ENCODE results near the gene CDKN2C. TPM values are rescaled to one million over a fixed set of nuclear protein-coding genes. Genes with fewer than 3 reads are reported as not detected.

Gene CDKN2C
- total and polyA plus RNA-seq, 9 donors = 17.4 to 65.6 (median 33.7) TPM

GRCh38 chr1:50986653-50987052 is 16.6 kb downstream of the CDKN2C start:
- Histone ChIP-seq H3K27me3 (no peaks in the 10 kb centered on the region), H3K4me3 (no peak overlapping the region), H3K9me3 (no peaks in the 10 kb centered on the region), H3K4me1 (ENCODE audit: insufficient read depth) (peaks cover 2% of the 10 kb centered on the region), H3K27ac (no peak overlapping the region), H3K36me3 (no peaks in the 10 kb centered on the region)
- DNase-seq = no peak
- intact Hi-C loops (cut with DNase I) = no loop called here
- TF ChIP-seq POLR2A (IDR thresholded peaks at IDR 0.05) (no peak), CTCF (IDR thresholded peaks at IDR 0.05) (no peak), EP300 (IDR thresholded peaks at IDR 0.05) (no peak)
- WGBS, 3 donors = 70 to 71% (median 70%) methylated on average over 4 of the region's 4 CpGs

- Histone ChIP-seq H3K27me3 (no peaks in the 10 kb centered on the region), H3K9me3 (no peaks in the 10 kb centered on the region), H3K4me1 (ENCODE audit: insufficient read depth) (peaks cover 2% of the 10 kb centered on the region), H3K4me3 (no peak overlapping the region), H3K36me3 (no peaks in the 10 kb centered on the region), H3K27ac (no peak overlapping the region)
- no peak for DNase-seq
- TF ChIP-seq POLR2A (IDR thresholded peaks at IDR 0.05) (no peak), CTCF (IDR thresholded peaks at IDR 0.05) (no peak), EP300 (IDR thresholded peaks at IDR 0.05) (no peak)
- intact Hi-C loops (cut with DNase I) = no loop called here
- WGBS, 3 donors = 90 to 96% (median 95%) methylated on average over 2 of the region's 2 CpGs
These were observed 19.6 kb downstream of the CDKN2C start for GRCh38 chr1:50989694-50990093.

- Histone ChIP-seq H3K36me3 (no peaks in the 10 kb centered on the region), H3K4me1 (ENCODE audit: insufficient read depth) (no peaks in the 10 kb centered on the region), H3K27ac (no peak overlapping the region), H3K9me3 (no peaks in the 10 kb centered on the region), H3K4me3 (no peak overlapping the region), H3K27me3 (no peaks in the 10 kb centered on the region)
- 81 to 93% (median 86%) methylated on average over 3 of the region's 3 CpGs for WGBS, 3 donors
- DNase-seq = no peak
- intact Hi-C loops (cut with DNase I) = no loop called here
- TF ChIP-seq CTCF (IDR thresholded peaks at IDR 0.05) (no peak), POLR2A (IDR thresholded peaks at IDR 0.05) (no peak), EP300 (IDR thresholded peaks at IDR 0.05) (no peak)
These were observed 22.7 kb downstream of the CDKN2C start for GRCh38 chr1:50992532-50993318.

- H3K4me1 ChIP-seq (ENCODE audit: insufficient read depth) = no peaks in the 10 kb centered on the region
- H3K27me3 ChIP-seq = no peaks in the 10 kb centered on the region
- H3K4me3 ChIP-seq = no peak overlapping the region
- DNase-seq = no peak
- intact Hi-C loops (cut with DNase I) = no loop called here
- TF ChIP-seq CTCF (IDR thresholded peaks at IDR 0.05) (no peak), POLR2A (IDR thresholded peaks at IDR 0.05) (no peak), EP300 (IDR thresholded peaks at IDR 0.05) (no peak)
- no peaks in the 10 kb centered on the region for H3K36me3 ChIP-seq
- 94 to 98% (median 94%) methylated on average over 3 of the region's 3 CpGs for WGBS, 3 donors
- H3K9me3 ChIP-seq = no peaks in the 10 kb centered on the region
- no peak overlapping the region for H3K27ac ChIP-seq
These were observed 23.6 kb downstream of the CDKN2C start for GRCh38 chr1:50993645-50994044.
